Osteoblast (primary cell): ENCODE data around the gene SDS. TPM values are rescaled to one million over a fixed set of nuclear protein-coding genes. Genes with fewer than 3 reads are reported as not detected.

Source experiments
- DNase-seq: peaks from one replicate; pipeline ENCODE4 v3.0.0; 2011; ENCODE audit warnings: low spot score, mixed read lengths; ENCODE audit not compliant: insufficient read length; ENCODE audit errors: missing footprints
- H2AFZ ChIP-seq: 2 replicates; pipeline ENCODE4 v1.6.0; 2011; ENCODE audit warnings: mild to moderate bottlenecking, low read length
- H3K27ac ChIP-seq: 2 replicates; pipeline ENCODE4 v1.5.1; 2011; ENCODE audit warnings: mild to moderate bottlenecking, low read depth, low read length, moderate library complexity
- H3K27me3 ChIP-seq: 2 replicates; pipeline ENCODE4 v1.6.0; 2012; ENCODE audit warnings: mild to moderate bottlenecking, control low read depth, inconsistent platforms, low read length, moderate library complexity; ENCODE audit not compliant: insufficient read depth
- H3K36me3 ChIP-seq: 2 replicates; pipeline ENCODE4 v1.5.1; 2011; ENCODE audit warnings: mild to moderate bottlenecking, low read length, control low read depth, moderate library complexity; ENCODE audit not compliant: insufficient read depth
- H3K4me1 ChIP-seq: 2 replicates; pipeline ENCODE4 v1.5.1; 2011; ENCODE audit warnings: mild to moderate bottlenecking, low read length, control low read depth, moderate library complexity; ENCODE audit not compliant: insufficient read depth
- H3K4me2 ChIP-seq: 2 replicates; pipeline ENCODE4 v1.6.0; 2011; ENCODE audit warnings: mild to moderate bottlenecking, low read length; ENCODE audit not compliant: insufficient read depth
- H3K4me3 ChIP-seq: fragments of 200-600 bp; sonication (generic); 3 replicates; pipeline ENCODE4 v1.5.1; 2012; ENCODE audit warnings: mild to moderate bottlenecking, low read length, inconsistent platforms; ENCODE audit not compliant: insufficient read depth
- H3K79me2 ChIP-seq: 2 replicates; pipeline ENCODE4 v1.6.0; 2012; ENCODE audit warnings: mild to moderate bottlenecking, low read length, control low read depth, inconsistent platforms; ENCODE audit not compliant: insufficient read depth
- H3K9me3 ChIP-seq: 2 replicates; pipeline ENCODE4 v1.5.1; 2011; ENCODE audit warnings: low read depth, low read length, control low read depth
- H4K20me1 ChIP-seq: 2 replicates; pipeline ENCODE4 v1.6.0; 2012; ENCODE audit warnings: mild to moderate bottlenecking, low read length, control low read depth; ENCODE audit not compliant: insufficient read depth
- CTCF ChIP-seq: IDR thresholded peaks from 2 replicates; pipeline ENCODE4 v1.5.1; 2011; ENCODE audit warnings: mild to moderate bottlenecking, low read depth, low read length, moderate library complexity; ENCODE audit errors: extremely low read depth
- total RNA-seq: library from RNA; depleted of rRNA; stranded (reverse); fragments of >200 nt; gene quantifications from 2 replicates; pipeline ENCODE4 v1.2.3, GENCODE V29; 2012

The SDS gene
- total RNA-seq, 1 donor = under 0.01 TPM

- no peaks in the 10 kb centered on the region for H3K36me3 ChIP-seq
- no peak for TF ChIP-seq CTCF
- no peaks in the 10 kb centered on the region for H3K9me3 ChIP-seq
- no peak overlapping the region for H3K4me2 ChIP-seq
- no peak overlapping the region for H2AFZ ChIP-seq
- H4K20me1 ChIP-seq = peaks cover 8% of the 10 kb centered on the region
- peaks cover 4% of the 10 kb centered on the region for H3K79me2 ChIP-seq
- H3K27ac ChIP-seq = no peak overlapping the region
- no peak for DNase-seq
- H3K4me1 ChIP-seq = peaks cover 1% of the 10 kb centered on the region
- H3K27me3 ChIP-seq = no peaks in the 10 kb centered on the region
- H3K4me3 ChIP-seq = no peak overlapping the region
Measured at GRCh38 chr12:113427882-113428281, 24.2 kb upstream of the SDS start.

DNA sequence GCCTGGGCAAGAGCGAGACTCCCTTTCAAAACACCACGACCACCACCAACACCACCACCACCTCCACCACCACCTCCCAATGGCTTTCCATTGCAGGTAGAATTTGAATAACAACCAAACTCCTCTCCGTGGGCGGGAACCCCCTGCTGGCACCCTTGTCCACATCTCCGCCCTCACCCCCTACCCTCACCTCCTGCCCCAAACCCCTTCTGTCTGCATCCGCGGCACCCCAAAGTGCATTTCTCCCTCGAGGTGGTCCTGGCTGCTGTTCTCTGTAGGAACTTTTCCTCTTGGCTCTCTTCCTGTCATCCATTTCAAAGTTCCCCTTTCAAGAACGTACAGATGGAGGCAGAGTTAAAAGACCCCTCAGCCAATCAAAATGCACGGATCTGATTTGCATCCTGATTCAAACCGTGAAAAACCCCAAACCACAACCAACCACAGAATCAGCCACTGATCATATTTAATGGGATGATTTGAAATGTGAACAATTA is 22.3 kb upstream of the SDS start:
- no peaks in the 10 kb centered on the region for H3K36me3 ChIP-seq
- H3K4me3 ChIP-seq = no peak overlapping the region
- H3K9me3 ChIP-seq = no peaks in the 10 kb centered on the region
- H3K79me2 ChIP-seq = peaks cover 11% of the 10 kb centered on the region
- H3K4me2 ChIP-seq = no peak overlapping the region
- no peaks in the 10 kb centered on the region for H3K27me3 ChIP-seq
- no peak overlapping the region for H3K27ac ChIP-seq
- TF ChIP-seq CTCF = no peak
- no peak for DNase-seq
- H3K4me1 ChIP-seq = peaks cover 5% of the 10 kb centered on the region
- H4K20me1 ChIP-seq = peaks cover 8% of the 10 kb centered on the region
- no peak overlapping the region for H2AFZ ChIP-seq

DNA sequence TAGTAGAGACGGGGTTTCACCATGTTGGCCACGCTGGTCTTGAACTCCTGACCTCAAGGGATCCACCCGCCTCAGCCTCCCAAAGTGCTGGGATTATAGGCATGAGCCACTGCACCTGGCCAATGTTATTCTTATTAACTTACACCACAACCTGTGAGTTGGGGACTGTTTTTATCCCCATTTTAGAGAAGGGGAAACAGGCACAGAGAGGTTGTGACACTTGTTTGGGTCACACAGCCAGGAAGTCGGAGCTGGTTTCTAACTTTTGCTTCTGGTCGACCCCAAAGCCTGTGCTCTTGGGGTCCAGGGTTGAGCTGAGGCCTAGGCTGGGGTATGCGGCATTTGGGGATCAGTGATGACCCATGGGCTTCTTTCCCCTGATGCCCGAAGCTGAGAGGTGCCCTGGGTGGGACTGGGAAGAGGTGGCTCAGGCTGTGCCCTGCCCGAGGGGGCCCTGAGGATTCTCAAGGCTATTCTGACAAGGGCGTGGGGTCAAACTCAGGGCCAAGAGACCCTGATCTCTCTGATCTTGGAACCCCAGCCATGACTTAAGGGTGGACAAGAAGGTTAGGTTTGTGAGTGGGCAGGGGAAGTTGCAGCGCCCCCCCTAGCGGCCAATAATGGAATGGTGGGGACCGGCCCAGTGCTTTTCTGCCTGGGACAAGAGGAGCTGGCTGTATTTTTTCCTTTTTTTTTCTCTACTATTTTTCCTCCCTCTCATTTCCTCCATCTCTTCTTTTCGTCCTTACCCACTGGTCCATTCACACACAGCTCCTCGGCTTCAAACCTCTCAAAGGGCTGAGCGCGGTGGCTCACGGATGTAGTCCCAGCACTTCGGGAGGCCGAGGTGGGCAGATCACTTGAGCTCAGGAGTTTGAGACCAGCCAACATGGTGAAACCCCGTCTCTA is 21.5 kb upstream of the SDS start:
- H3K27me3 ChIP-seq = no peaks in the 10 kb centered on the region
- DNase-seq = peak; percentile 82
- peaks cover 11% of the 10 kb centered on the region for H3K79me2 ChIP-seq
- H3K9me3 ChIP-seq = no peaks in the 10 kb centered on the region
- no peak overlapping the region for H3K4me3 ChIP-seq
- TF ChIP-seq CTCF = peak; percentile 89
- H3K27ac ChIP-seq = no peak overlapping the region
- peaks cover 8% of the 10 kb centered on the region for H4K20me1 ChIP-seq
- H3K4me1 ChIP-seq = peaks cover 5% of the 10 kb centered on the region
- no peak overlapping the region for H3K4me2 ChIP-seq
- no peak overlapping the region for H2AFZ ChIP-seq
- no peaks in the 10 kb centered on the region for H3K36me3 ChIP-seq

- Histone ChIP-seq H3K27ac (no peak overlapping the region), H3K4me3 (no peak overlapping the region), H3K36me3 (no peaks in the 10 kb centered on the region), H4K20me1 (peaks cover 8% of the 10 kb centered on the region), H3K4me2 (no peak overlapping the region), H3K27me3 (no peaks in the 10 kb centered on the region), H3K9me3 (no peaks in the 10 kb centered on the region), H2AFZ (no peak overlapping the region), H3K4me1 (peaks cover 5% of the 10 kb centered on the region), H3K79me2 (peaks cover 11% of the 10 kb centered on the region)
- TF ChIP-seq CTCF = no peak
- DNase-seq = no peak
Measured at GRCh38 chr12:113424456-113424855, 20.8 kb upstream of the SDS start.
